Measurements from ENCODE around the gene ZNF511.

GRCh38 chr10:133349160-133349568 is 40.5 kb downstream of the ZNF511 start:
- TF ChIP-seq POLR2AphosphoS5 (IDR thresholded peaks at IDR 0.05) (peak in 1 of 3 donors; percentile 17), CTCF (IDR thresholded peaks at IDR 0.05 in 8 of 11, conservative IDR thresholded peaks at IDR 0.05 in 3 of 11) (no peak), POLR2A (IDR thresholded peaks at IDR 0.05) (no peak)
